Activated T-cell treated with anti-CD3 and anti-CD28 coated beads for 1 hour (primary cell): ENCODE data around the gene ARF1.

Experiments used
- DNase-seq: peaks from one replicate; pipeline ENCODE4 v3.0.0-alpha.2; 2020; ENCODE audit warnings: low read depth

The ARF1 gene

GRCh38 chr1:228123505-228123904, 41.0 kb downstream of the ARF1 start:
- DNase-seq: no peak

GRCh38 chr1:228125185-228125584, 42.7 kb downstream of the ARF1 start:
- no peak for DNase-seq

GRCh38 chr1:228131766-228132165, 49.3 kb downstream of the ARF1 start:
- no peak for DNase-seq

- DNase-seq: no peak
These were observed 52.1 kb downstream of the ARF1 start for GRCh38 chr1:228134591-228134990.

GRCh38 chr1:228136901-228137300, 54.4 kb downstream of the ARF1 start:
- no peak for DNase-seq

GRCh38 chr1:228139406-228139930, 57.0 kb downstream of the ARF1 start:
- DNase-seq: no peak

GRCh38 chr1:228139931-228140723, 57.6 kb downstream of the ARF1 start, which contains the start of gene GUK1:
Gene GUK1 (plus strand): TSS chr1:228140279. CDS start chr1:228140303, 24 bp downstream.
- DNase-seq: peak; percentile 99

GRCh38 chr1:228140724-228141225, 58.3 kb downstream of the ARF1 start:
- no peak for DNase-seq

GRCh38 chr1:228141226-228142044, 58.9 kb downstream of the ARF1 start:
- DNase-seq: no peak

GRCh38 chr1:228142155-228142691, 59.7 kb downstream of the ARF1 start:
- no peak for DNase-seq

GRCh38 chr1:228142701-228143136, 60.2 kb downstream of the ARF1 start:
- DNase-seq: no peak

- no peak for DNase-seq
These were observed 61.1 kb downstream of the ARF1 start for GRCh38 chr1:228143480-228144192.

GRCh38 chr1:228144193-228144992, 61.9 kb downstream of the ARF1 start:
- no peak for DNase-seq

- DNase-seq: no peak
These were observed 62.5 kb downstream of the ARF1 start for GRCh38 chr1:228144993-228145343.

- no peak for DNase-seq
These were observed 63.2 kb downstream of the ARF1 start for GRCh38 chr1:228145463-228146416.

- no peak for DNase-seq
These were observed 64.1 kb downstream of the ARF1 start for GRCh38 chr1:228146417-228147150.

- DNase-seq: no peak
These were observed 64.7 kb downstream of the ARF1 start for GRCh38 chr1:228147151-228147693.

GRCh38 chr1:228147768-228148167, 65.3 kb downstream of the ARF1 start:
- no peak for DNase-seq
